Brain microvascular endothelial cell (primary cell): ENCODE data around the gene PLEKHB2.

Source experiments
- DNase-seq: peaks from one replicate; pipeline ENCODE4 v3.0.0-alpha.2; 2020
- H3K27ac ChIP-seq: fragments of 250-450 bp; sonication (Bioruptor Pico); 2 replicates; pipeline ENCODE4 v1.5.1; 2020; ENCODE audit warnings: mild to moderate bottlenecking, moderate library complexity
- H3K27me3 ChIP-seq: fragments of 250-450 bp; sonication (Bioruptor Pico); replicated peaks from 2 replicates; pipeline ENCODE4 v1.5.1; 2020; ENCODE audit warnings: mild to moderate bottlenecking
- H3K36me3 ChIP-seq: fragments of 250-450 bp; sonication (Bioruptor Pico); replicated peaks from 2 replicates; pipeline ENCODE4 v1.5.1; 2020; ENCODE audit warnings: mild to moderate bottlenecking
- H3K4me3 ChIP-seq: 2 replicates; pipeline ENCODE4 v1.5.1; 2011; ENCODE audit warnings: low read depth, mild to moderate bottlenecking, control low read depth, low read length, moderate library complexity
- in situ Hi-C: cut with HindIII; loops from 2 replicates; pipeline ENCODE4 v1.10.0; 2017; ENCODE audit warnings: low sequenced_read_pairs, low pct_ligation_motif_present
- TF ChIP-seq, protein P1 (sequence below): IDR thresholded peaks from 2 replicates; pipeline ENCODE4 v1.5.1; 2011; ENCODE audit warnings: low read depth, mild to moderate bottlenecking, moderate library complexity, low read length, control low read depth, inconsistent platforms; ENCODE audit errors: missing control alignments

Gene PLEKHB2

DNA sequence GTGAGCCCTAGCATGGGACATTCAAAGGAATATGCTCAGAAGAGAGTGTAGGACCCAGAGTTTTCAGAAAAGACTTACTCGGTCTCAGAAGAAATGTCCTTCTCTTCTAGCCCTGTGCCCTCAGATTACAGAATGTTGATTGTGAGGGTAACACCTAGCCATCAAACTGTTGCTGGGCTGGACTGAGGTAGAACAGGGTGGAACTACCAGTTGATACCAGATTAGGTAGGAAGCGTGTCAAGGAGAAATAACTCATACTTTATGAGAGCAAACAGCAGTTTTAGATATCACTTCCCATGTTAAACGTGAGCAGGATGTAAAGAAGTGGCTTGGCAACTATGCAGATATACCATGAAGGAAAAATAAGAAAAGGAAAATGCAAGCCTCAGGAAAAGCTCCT lies 22.8 kb downstream of the PLEKHB2 start:
- Histone ChIP-seq H3K27me3 (no peaks in the 10 kb centered on the region), H3K27ac (no peak overlapping the region), H3K36me3 (peaks cover 38% of the 10 kb centered on the region), H3K4me3 (no peak overlapping the region)
- no peak for DNase-seq
- TF ChIP-seq, protein P1, sequence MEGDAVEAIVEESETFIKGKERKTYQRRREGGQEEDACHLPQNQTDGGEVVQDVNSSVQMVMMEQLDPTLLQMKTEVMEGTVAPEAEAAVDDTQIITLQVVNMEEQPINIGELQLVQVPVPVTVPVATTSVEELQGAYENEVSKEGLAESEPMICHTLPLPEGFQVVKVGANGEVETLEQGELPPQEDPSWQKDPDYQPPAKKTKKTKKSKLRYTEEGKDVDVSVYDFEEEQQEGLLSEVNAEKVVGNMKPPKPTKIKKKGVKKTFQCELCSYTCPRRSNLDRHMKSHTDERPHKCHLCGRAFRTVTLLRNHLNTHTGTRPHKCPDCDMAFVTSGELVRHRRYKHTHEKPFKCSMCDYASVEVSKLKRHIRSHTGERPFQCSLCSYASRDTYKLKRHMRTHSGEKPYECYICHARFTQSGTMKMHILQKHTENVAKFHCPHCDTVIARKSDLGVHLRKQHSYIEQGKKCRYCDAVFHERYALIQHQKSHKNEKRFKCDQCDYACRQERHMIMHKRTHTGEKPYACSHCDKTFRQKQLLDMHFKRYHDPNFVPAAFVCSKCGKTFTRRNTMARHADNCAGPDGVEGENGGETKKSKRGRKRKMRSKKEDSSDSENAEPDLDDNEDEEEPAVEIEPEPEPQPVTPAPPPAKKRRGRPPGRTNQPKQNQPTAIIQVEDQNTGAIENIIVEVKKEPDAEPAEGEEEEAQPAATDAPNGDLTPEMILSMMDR, result no peak
- in situ Hi-C loops, result no loop called here

DNA sequence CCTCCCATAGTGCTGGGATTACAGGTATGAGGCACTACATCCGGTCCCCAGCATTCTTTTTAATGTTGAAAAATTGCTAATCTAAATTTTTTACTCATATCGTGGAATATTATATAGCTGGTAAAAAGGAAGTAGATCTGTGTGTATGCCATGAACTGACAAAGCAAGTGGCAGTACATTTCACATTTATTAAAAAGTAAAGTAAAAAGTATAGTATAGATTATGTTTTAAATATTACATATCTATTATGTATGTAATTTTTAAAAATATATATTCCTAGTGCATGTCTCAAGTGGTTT lies 25.1 kb downstream of the PLEKHB2 start:
- Histone ChIP-seq H3K27me3 (no peaks in the 10 kb centered on the region), H3K4me3 (no peak overlapping the region), H3K36me3 (peaks cover 45% of the 10 kb centered on the region), H3K27ac (no peak overlapping the region)
- DNase-seq, result no peak
- in situ Hi-C loops, result no loop called here
- TF ChIP-seq, protein P1, result no peak

DNA sequence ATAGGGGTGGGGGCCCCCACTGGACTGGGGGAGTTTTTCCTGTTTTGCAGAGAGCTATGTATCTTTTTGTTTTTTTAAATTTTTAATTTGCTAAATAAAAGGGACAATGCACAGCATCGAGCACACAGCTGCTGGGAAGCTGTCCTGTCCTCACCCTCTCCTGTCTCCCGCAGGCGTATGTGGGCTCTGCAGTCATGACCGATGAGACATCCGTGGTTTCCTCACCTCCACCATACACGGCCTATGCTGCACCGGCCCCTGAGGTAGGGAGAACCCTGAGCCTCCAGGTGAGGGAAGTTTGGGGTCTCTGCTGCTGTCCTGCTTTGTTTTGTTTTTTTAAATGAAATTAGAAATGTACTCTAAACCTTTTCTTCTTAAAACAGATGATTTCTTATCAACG lies 27.6 kb downstream of the PLEKHB2 start:
- TF ChIP-seq, protein P1, result no peak
- H3K27ac ChIP-seq, result no peak overlapping the region
- in situ Hi-C loops, result no loop called here
- H3K27me3 ChIP-seq, result no peaks in the 10 kb centered on the region
- peaks cover 33% of the 10 kb centered on the region for H3K36me3 ChIP-seq
- DNase-seq, result no peak
- no peak overlapping the region for H3K4me3 ChIP-seq

DNA sequence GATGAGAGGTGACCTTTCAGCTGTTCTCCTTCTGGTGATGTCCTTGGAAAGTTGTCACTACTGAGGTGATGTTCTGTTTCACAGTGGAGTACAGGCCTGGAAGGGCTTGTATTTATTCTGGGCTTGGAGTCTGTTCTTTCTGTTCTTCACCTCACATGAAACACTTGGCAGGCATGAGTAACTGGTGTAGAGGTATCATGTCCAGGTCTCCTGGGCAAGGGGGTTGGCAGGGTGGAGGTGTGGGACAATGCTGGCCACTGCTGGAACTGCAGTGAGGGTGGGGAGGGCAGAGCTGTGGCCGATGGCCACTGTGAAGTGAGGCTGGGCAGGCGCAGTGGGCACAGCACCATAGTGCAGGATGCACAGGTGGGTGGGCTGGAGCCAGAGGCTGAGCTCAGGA lies 35.4 kb downstream of the PLEKHB2 start:
- Histone ChIP-seq H3K36me3 (peaks cover 26% of the 10 kb centered on the region), H3K4me3 (no peak overlapping the region), H3K27me3 (no peaks in the 10 kb centered on the region), H3K27ac (no peak overlapping the region)
- TF ChIP-seq, protein P1, result no peak
- DNase-seq, result no peak
- in situ Hi-C loops, result no loop called here

DNA sequence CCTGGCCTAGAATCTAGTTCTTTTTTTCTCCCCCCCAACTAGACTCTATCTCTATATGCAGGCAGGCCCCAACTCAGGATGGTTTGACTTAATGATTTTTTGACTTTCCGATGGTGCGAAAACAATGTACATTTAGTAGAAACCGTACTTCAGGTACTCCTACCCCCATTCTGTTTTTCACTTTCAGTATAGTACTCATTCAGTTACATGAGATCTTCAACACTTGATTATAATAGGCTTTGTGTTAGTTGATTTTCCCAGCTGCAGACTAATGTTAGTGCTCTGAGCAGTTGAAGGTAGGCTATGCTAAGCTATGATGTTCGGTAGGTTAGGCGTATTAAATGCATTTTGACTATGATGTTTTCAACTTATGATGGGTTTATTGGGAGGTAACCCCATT lies 37.7 kb downstream of the PLEKHB2 start:
- in situ Hi-C loops, result no loop called here

DNA sequence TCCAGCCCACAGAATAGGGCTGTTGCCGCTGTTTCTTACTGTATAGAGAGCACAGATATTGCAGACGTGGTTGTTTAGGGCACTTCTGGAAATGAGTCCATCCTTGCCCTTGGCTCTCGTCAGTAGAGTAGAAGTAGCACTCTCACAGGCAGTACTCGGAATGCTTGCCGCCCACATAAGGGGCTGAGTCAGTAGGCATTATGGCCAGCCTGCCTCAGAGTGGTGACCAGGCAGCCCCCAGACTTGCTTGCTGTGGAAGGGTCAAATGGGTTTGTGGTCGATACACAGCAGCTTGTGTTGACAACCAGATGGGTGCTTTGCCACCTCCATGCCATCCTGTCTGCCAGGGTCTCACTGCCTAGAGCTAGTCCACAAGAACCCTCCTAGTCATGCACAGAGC lies 38.7 kb downstream of the PLEKHB2 start:
- in situ Hi-C loops, result no loop called here
- DNase-seq, result peak; percentile 28
- H3K36me3 ChIP-seq, result peaks cover 36% of the 10 kb centered on the region

More for the DNA sequence above, 37.7 kb downstream of the PLEKHB2 start:
- Histone ChIP-seq H3K36me3 (peaks cover 32% of the 10 kb centered on the region), H3K27me3 (no peaks in the 10 kb centered on the region), H3K4me3 (no peak overlapping the region), H3K27ac (no peak overlapping the region)
- TF ChIP-seq, protein P1, result no peak
- no peak for DNase-seq

More for the DNA sequence above, 38.7 kb downstream of the PLEKHB2 start:
- TF ChIP-seq, protein P1, result no peak
- no peak overlapping the region for H3K4me3 ChIP-seq
- H3K27me3 ChIP-seq, result no peaks in the 10 kb centered on the region
- no peak overlapping the region for H3K27ac ChIP-seq
